HG03108 (cell line): Measurements from ENCODE around the gene PPP1R9A.

Source experiments
- ATAC-seq: cut with Tn5 transposase; IDR thresholded peaks from one replicate; pipeline ENCODE4 v1.9.1; 2021; ENCODE audit warnings: moderate library complexity; ENCODE audit not compliant: unreplicated experiment

Gene PPP1R9A

GRCh38 chr7:95191795-95192194, 284.4 kb downstream of the PPP1R9A start:
- no peak for ATAC-seq

- no peak for ATAC-seq
These were observed 291.5 kb downstream of the PPP1R9A start for GRCh38 chr7:95198863-95199262.

GRCh38 chr7:95199779-95200558, 292.6 kb downstream of the PPP1R9A start:
- no peak for ATAC-seq

GRCh38 chr7:95200741-95201140, 293.3 kb downstream of the PPP1R9A start:
- ATAC-seq, result no peak

- ATAC-seq, result no peak
These were observed 294.3 kb downstream of the PPP1R9A start for GRCh38 chr7:95201727-95202126.

- no peak for ATAC-seq
These were observed 297.2 kb downstream of the PPP1R9A start for GRCh38 chr7:95204618-95205017.

- no peak for ATAC-seq
These were observed 298.4 kb downstream of the PPP1R9A start for GRCh38 chr7:95205665-95206225.

- no peak for ATAC-seq
These were observed 301.9 kb downstream of the PPP1R9A start for GRCh38 chr7:95209276-95209675.

- no peak for ATAC-seq
These were observed 302.4 kb downstream of the PPP1R9A start for GRCh38 chr7:95209788-95210187.

- no peak for ATAC-seq
These were observed 305.8 kb downstream of the PPP1R9A start for GRCh38 chr7:95213148-95213547.

- no peak for ATAC-seq
These were observed 306.6 kb downstream of the PPP1R9A start for GRCh38 chr7:95213809-95214492.

GRCh38 chr7:95219721-95220120, 312.3 kb downstream of the PPP1R9A start:
- ATAC-seq, result no peak

- no peak for ATAC-seq
These were observed 312.9 kb downstream of the PPP1R9A start for GRCh38 chr7:95220328-95220727.

GRCh38 chr7:95225301-95225700, 317.9 kb downstream of the PPP1R9A start:
- no peak for ATAC-seq

GRCh38 chr7:95229301-95229700, 321.9 kb downstream of the PPP1R9A start:
- ATAC-seq, result no peak

- no peak for ATAC-seq
These were observed 331.0 kb downstream of the PPP1R9A start for GRCh38 chr7:95238252-95238943.

- no peak for ATAC-seq
These were observed 333.5 kb downstream of the PPP1R9A start for GRCh38 chr7:95240921-95241320.

GRCh38 chr7:95242266-95242665, 334.9 kb downstream of the PPP1R9A start:
- no peak for ATAC-seq

GRCh38 chr7:95244616-95245015, 337.2 kb downstream of the PPP1R9A start:
- ATAC-seq, result no peak

GRCh38 chr7:95245828-95246500, 338.6 kb downstream of the PPP1R9A start:
- ATAC-seq, result no peak

GRCh38 chr7:95246831-95247370, 339.5 kb downstream of the PPP1R9A start:
- ATAC-seq, result no peak
